Endothelial cell of umbilical vein (primary cell): ENCODE results near the gene ARMH3. TPM values are rescaled to one million over a fixed set of nuclear protein-coding genes. Genes with fewer than 3 reads are reported as not detected.

Experiments used
- BruUV-seq: library from RNA; stranded (reverse); fragments of 400-500 nt; replicated peaks from 2 replicates; lab custom pipeline; 2021; lab: Mats Ljungman, UMichigan
- CTCF ChIA-PET: fragments of 300-600, 350-600 bp; sonication (Branson Sonifier 250); formaldehyde crosslinking; loops from one replicate; lab custom pipeline; 2021; ENCODE audit warnings: antibody characterized with exemption, inconsistent platforms; lab: Charles Lee
- POLR2A ChIA-PET: fragments of 300-600, 350-600 bp; sonication (Branson Sonifier 250); formaldehyde crosslinking; loops from one replicate; lab custom pipeline; 2021; ENCODE audit warnings: antibody characterized with exemption, inconsistent platforms; lab: Charles Lee
- DNase-seq: peaks from one replicate; pipeline ENCODE4 v3.0.0-alpha.2; 2011; ENCODE audit warnings: low read depth, low spot score
- FAIRE-seq: peaks from 2 replicates; lab custom pipeline; 2011; peaks lifted over from hg19 to GRCh38; lab: Jason Lieb, UNC
- H2AFZ ChIP-seq: 2 replicates; pipeline ENCODE4 v1.6.0; 2012; ENCODE audit warnings: low read depth, low read length, control low read depth, inconsistent platforms
- H3K27ac ChIP-seq: 2 replicates; pipeline ENCODE4 v1.5.1; 2011; ENCODE audit warnings: low read depth, mild to moderate bottlenecking, control low read depth, low read length, moderate library complexity; ENCODE audit not compliant: insufficient read depth
- H3K27me3 ChIP-seq, 2 experiments: 2 replicates each; pipeline versions ENCODE4 v1.6.0 to v1.6.1; 2011; ENCODE audit warnings: low read length in 2 of 2, mixed read lengths in 1 of 2; ENCODE audit not compliant: control insufficient read depth in 2 of 2, insufficient read depth in 2 of 2
- H3K36me3 ChIP-seq, 2 experiments: 2 replicates in 1 of 2; 3 replicates in 1 of 2; pipeline ENCODE4 v1.5.1; 2011; ENCODE audit warnings: low read length in 2 of 2, mild to moderate bottlenecking in 1 of 2, moderate library complexity in 1 of 2; ENCODE audit not compliant: control insufficient read depth in 2 of 2, insufficient read depth in 2 of 2; ENCODE audit errors: extremely low read depth in 1 of 2
- H3K4me1 ChIP-seq: 3 replicates; pipeline ENCODE4 v1.5.1; 2011; ENCODE audit warnings: mild to moderate bottlenecking, low read length; ENCODE audit not compliant: control insufficient read depth, insufficient read depth; ENCODE audit errors: extremely low read depth
- H3K4me2 ChIP-seq: 2 replicates; pipeline ENCODE4 v1.6.1; 2011; ENCODE audit warnings: low read length, control low read depth, mixed read lengths; ENCODE audit not compliant: insufficient read depth
- H3K4me3 ChIP-seq, 3 experiments: fragments of 200-600 bp in 1 of 3; sonication (generic), shearing (Covaris generic) in 1 of 3; replicated peaks in 1 of 3; 2 replicates each; pipeline ENCODE4 v1.5.1; 2011 to 2016; ENCODE audit warnings: control low read depth in 3 of 3, low read length in 3 of 3, mild to moderate bottlenecking in 2 of 3, inconsistent platforms in 1 of 3, low read depth in 1 of 3, moderate library complexity in 1 of 3; ENCODE audit not compliant: insufficient read depth in 1 of 3
- H3K79me2 ChIP-seq: 2 replicates; pipeline ENCODE4 v1.6.0; 2012; ENCODE audit warnings: low read length, inconsistent platforms; ENCODE audit not compliant: control insufficient read depth, insufficient read depth
- H3K9ac ChIP-seq: replicated peaks from 2 replicates; pipeline ENCODE3; 2011; ENCODE audit warnings: low read length, control low read depth; ENCODE audit not compliant: insufficient read depth; ENCODE audit errors: extremely low read depth
- H3K9me1 ChIP-seq: replicated peaks from 3 replicates; pipeline ENCODE4 v1.6.0; 2011; ENCODE audit warnings: mild to moderate bottlenecking, low read length; ENCODE audit not compliant: control insufficient read depth, insufficient read depth; ENCODE audit errors: extremely low read depth
- H3K9me3 ChIP-seq: replicated peaks from 2 replicates; pipeline ENCODE4 v1.5.1; 2012; ENCODE audit warnings: low read length, inconsistent platforms; ENCODE audit not compliant: control insufficient read depth, insufficient read depth
- H4K20me1 ChIP-seq: replicated peaks from 2 replicates; pipeline ENCODE3; 2011; ENCODE audit warnings: mild to moderate bottlenecking, low read length; ENCODE audit not compliant: control insufficient read depth, insufficient read depth; ENCODE audit errors: extremely low read depth
- EZH2 ChIP-seq: IDR thresholded peaks from 2 replicates; pipeline ENCODE4 v1.6.1; 2012; ENCODE audit warnings: borderline replicate concordance, low read depth, mild to moderate bottlenecking, moderate library complexity, low read length, inconsistent platforms; ENCODE audit not compliant: severe bottlenecking
- FOS ChIP-seq: IDR thresholded peaks from 2 replicates; pipeline ENCODE4 v1.6.1; 2011; ENCODE audit warnings: mild to moderate bottlenecking, low read length, moderate library complexity, borderline replicate concordance; ENCODE audit not compliant: insufficient read depth
- GATA2 ChIP-seq: IDR thresholded peaks from 2 replicates; pipeline ENCODE4 v1.7.0; 2011; ENCODE audit warnings: low read depth, mild to moderate bottlenecking, moderate library complexity, mixed read lengths, low read length; ENCODE audit not compliant: insufficient read length, insufficient read depth
- JUN ChIP-seq: IDR thresholded peaks from 2 replicates; pipeline ENCODE4 v1.6.1; 2011; ENCODE audit warnings: borderline replicate concordance, low read depth; ENCODE audit not compliant: insufficient read length, insufficient read depth
- MYC ChIP-seq: IDR thresholded peaks from one replicate; pipeline ENCODE4 v1.6.1; 2011; ENCODE audit warnings: mild to moderate bottlenecking, low read depth, low read length
- POLR2A ChIP-seq: IDR thresholded peaks from 2 replicates; pipeline ENCODE4 v1.6.1; 2012; ENCODE audit warnings: low read depth, mild to moderate bottlenecking, control low read depth, low read length
- POLR2AphosphoS5 ChIP-seq: IDR thresholded peaks from 2 replicates; pipeline ENCODE4 v1.6.1; 2012; ENCODE audit warnings: low read depth, mild to moderate bottlenecking, control low read depth, low read length, moderate library complexity; ENCODE audit not compliant: insufficient read depth
- dilution Hi-C: fragments of 300-500 bp; cut with MboI; formaldehyde crosslinking; loops from one replicate; pipeline ENCODE4 v1.15.0; 2019; ENCODE audit warnings: low sequenced_read_pairs; ENCODE audit not compliant: extremely low pct_ligation_motif_present
- intact Hi-C: fragments of 100-400 bp; cut with micrococcal nuclease; formaldehyde crosslinking; loops from one replicate; pipeline ENCODE4 v1.10.0; 2022
- polyA plus RNA-seq, 4 experiments: library from polyadenylated mRNA; depleted of rRNA in 3 of 4; stranded (reverse) in 3 of 4; unstranded in 1 of 4; fragments of >200 nt; gene quantifications; 2 replicates each; pipeline versions ENCODE4 v1.2.1 to v1.2.3, GENCODE V29; 2011 to 2012; ENCODE audit warnings: missing spikeins in 1 of 4
- total RNA-seq: library from RNA; stranded (reverse); gene quantifications from 2 replicates; pipeline ENCODE4 v1.2.3, GENCODE V29; 2021
- TF ChIP-seq, protein P1 (sequence below): IDR thresholded peaks from 2 replicates; pipeline ENCODE4 v1.6.1; 2011; ENCODE audit not compliant: insufficient read depth, insufficient read length
- TF ChIP-seq, protein P2 (sequence below), 2 donors: IDR thresholded peaks; 1 replicate in 1 of 2; 2 replicates in 1 of 2; pipeline ENCODE4 v1.5.1; 2011; ENCODE audit warnings: low read length in 2 of 2, mild to moderate bottlenecking in 2 of 2, moderate library complexity in 2 of 2, control low read depth in 1 of 2, inconsistent platforms in 1 of 2, low read depth in 1 of 2; ENCODE audit not compliant: insufficient read depth in 1 of 2; ENCODE audit errors: extremely low read depth in 1 of 2

ARMH3 gene
- total and polyA plus RNA-seq, 2 donors (not counting 3 experiments of a cell fraction or from before 2014, with no cell fraction given): 13.1 to 17.6 TPM

DNA sequence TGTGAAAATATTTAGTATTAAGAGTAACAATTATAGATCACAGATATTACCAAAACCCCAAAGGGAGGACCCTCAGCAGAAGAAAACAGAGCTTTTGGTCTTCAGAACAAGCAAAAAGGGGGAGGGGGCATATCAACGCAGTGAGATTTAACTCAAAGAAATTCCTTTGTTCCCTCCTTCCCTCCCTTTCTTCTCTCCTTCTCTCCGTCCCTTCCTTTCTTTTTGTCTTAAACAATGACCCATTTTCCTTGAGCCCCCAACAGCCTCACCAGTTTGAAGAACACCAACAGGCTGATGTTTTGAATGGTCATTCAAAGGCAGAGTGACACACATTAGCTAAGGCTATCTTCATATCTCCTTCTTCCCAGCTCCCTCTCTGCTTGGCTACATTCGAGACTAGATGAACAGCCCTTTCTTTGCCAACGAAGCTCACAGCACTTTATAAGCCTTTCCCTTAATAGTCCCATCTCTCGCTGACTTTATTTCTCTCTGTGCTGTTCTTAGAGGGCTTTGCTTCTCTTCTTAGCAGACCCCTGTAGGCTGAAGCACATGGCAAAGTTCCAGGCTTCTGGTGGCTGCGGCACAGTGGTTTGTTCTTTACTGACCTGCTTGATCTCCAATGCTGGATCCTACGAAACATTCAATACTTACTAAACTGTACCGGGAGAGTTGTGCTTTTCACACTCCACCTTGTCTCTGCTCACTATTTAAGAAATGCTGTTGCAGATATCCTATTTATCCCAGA lies 136.8 kb downstream of the ARMH3 start:
- FAIRE-seq: no peak

More for the DNA sequence above, 136.8 kb downstream of the ARMH3 start:
- Histone ChIP-seq H4K20me1 (no peaks in the 10 kb centered on the region), H3K27ac (no peak overlapping the region), H2AFZ (no peak overlapping the region), H3K4me1 (no peaks in the 10 kb centered on the region), H3K9me3 (no peaks in the 10 kb centered on the region), H3K9me1 (no peaks in the 10 kb centered on the region), H3K36me3 (no peaks in the 10 kb centered on the region), H3K9ac (no peak overlapping the region), H3K27me3 (no peaks in the 10 kb centered on the region), H3K79me2 (no peaks in the 10 kb centered on the region), H3K4me3 (no peak overlapping the region), H3K4me2 (no peak overlapping the region)
- ChIA-PET POLR2A (no interaction called here), CTCF (interaction anchor here (1.3 to 1.5 kb wide), 4 partner anchors 10 to 91 kb away, joined by 3 to 8 read pairs (median 4); no protein-coding TSS in a partner anchor)
- no TSS peak for BruUV-seq
- intact Hi-C loops: no loop called here
- TF ChIP-seq GATA2: no peak
- TF ChIP-seq POLR2AphosphoS5: no peak
- TF ChIP-seq, protein P1, sequence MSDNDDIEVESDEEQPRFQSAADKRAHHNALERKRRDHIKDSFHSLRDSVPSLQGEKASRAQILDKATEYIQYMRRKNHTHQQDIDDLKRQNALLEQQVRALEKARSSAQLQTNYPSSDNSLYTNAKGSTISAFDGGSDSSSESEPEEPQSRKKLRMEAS: no peak
- no peak for TF ChIP-seq JUN
- TF ChIP-seq MYC: no peak
- TF ChIP-seq, protein P2, sequence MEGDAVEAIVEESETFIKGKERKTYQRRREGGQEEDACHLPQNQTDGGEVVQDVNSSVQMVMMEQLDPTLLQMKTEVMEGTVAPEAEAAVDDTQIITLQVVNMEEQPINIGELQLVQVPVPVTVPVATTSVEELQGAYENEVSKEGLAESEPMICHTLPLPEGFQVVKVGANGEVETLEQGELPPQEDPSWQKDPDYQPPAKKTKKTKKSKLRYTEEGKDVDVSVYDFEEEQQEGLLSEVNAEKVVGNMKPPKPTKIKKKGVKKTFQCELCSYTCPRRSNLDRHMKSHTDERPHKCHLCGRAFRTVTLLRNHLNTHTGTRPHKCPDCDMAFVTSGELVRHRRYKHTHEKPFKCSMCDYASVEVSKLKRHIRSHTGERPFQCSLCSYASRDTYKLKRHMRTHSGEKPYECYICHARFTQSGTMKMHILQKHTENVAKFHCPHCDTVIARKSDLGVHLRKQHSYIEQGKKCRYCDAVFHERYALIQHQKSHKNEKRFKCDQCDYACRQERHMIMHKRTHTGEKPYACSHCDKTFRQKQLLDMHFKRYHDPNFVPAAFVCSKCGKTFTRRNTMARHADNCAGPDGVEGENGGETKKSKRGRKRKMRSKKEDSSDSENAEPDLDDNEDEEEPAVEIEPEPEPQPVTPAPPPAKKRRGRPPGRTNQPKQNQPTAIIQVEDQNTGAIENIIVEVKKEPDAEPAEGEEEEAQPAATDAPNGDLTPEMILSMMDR (IDR thresholded peaks at IDR 0.05; ENCODE audit: extremely low read depth in 1 of 2, insufficient read depth in 1 of 2, low read depth in 1 of 2, low read length in 2 of 2): no peak
- TF ChIP-seq POLR2A: no peak
- no peak for TF ChIP-seq EZH2
- TF ChIP-seq FOS: no peak
- dilution Hi-C loops: no loop called here
- no peak for DNase-seq
